Activated CD4-positive, alpha-beta T cell treated with anti-CD3 and anti-CD28 coated beads, Interleukin-2, amount 10 ng/mL, durations not matched to agents 7 days and 5 days (primary cell): ENCODE data around the gene RCL1. TPM values are rescaled to one million over a fixed set of nuclear protein-coding genes. Genes with fewer than 3 reads are reported as not detected.
A peak's percentile ranks its signal among the peaks of the same experiment; 100 is the strongest.
"Not testable (repeated sequence)": the region's sequence is repeated elsewhere in the genome, so short reads cannot be mapped to it uniquely, and the experiment has no call there.

Experiments used
- CTCF ChIA-PET: fragments of 350-600 bp; sonication (Branson Sonifier 250); formaldehyde crosslinking; loops from one replicate; lab custom pipeline; 2021; ENCODE audit warnings: antibody characterized with exemption; lab: Charles Lee
- POLR2A ChIA-PET: fragments of 350-600 bp; sonication (Branson Sonifier 250); formaldehyde crosslinking; loops from one replicate; lab custom pipeline; 2021; ENCODE audit warnings: antibody characterized with exemption; lab: Charles Lee
- DNase-seq: peaks from one replicate; pipeline ENCODE4 v3.0.0-alpha.2; 2020
- H3K27ac Mint-ChIP-seq: one replicate; pipeline ENCODE4 v1.8.0; 2021; ENCODE audit warnings: mild to moderate bottlenecking, moderate library complexity, mixed read lengths
- H3K27me3 Mint-ChIP-seq: one replicate; pipeline ENCODE4 v1.8.0; 2021; ENCODE audit warnings: mixed read lengths
- H3K36me3 Mint-ChIP-seq: one replicate; pipeline ENCODE4 v1.8.0; 2021; ENCODE audit warnings: low read depth, mixed read lengths
- H3K4me1 Mint-ChIP-seq: one replicate; pipeline ENCODE4 v1.8.0; 2021; ENCODE audit warnings: mixed read lengths
- H3K4me3 Mint-ChIP-seq: one replicate; pipeline ENCODE4 v1.8.0; 2021; ENCODE audit warnings: mild to moderate bottlenecking, moderate library complexity, mixed read lengths
- H3K9me3 Mint-ChIP-seq: one replicate; pipeline ENCODE4 v1.8.0; 2021; ENCODE audit warnings: mixed read lengths
- total RNA-seq, 2 experiments: library from RNA; stranded (reverse); gene quantifications; one replicate each; pipeline ENCODE4 v1.2.3, GENCODE V29; 2021

The RCL1 gene
- total RNA-seq, 2 experiments from 2014 or later: 13.6 to 17.3 TPM

GRCh38 chr9:4788703-4789102, 4.0 kb upstream of the RCL1 start:
- ChIA-PET POLR2A (no interaction called here), CTCF (no interaction called here)
- H3K36me3 Mint-ChIP-seq: no peaks in the 10 kb centered on the region
- no peaks in the 10 kb centered on the region for H3K9me3 Mint-ChIP-seq
- no peak for DNase-seq
- no peak overlapping the region for H3K27ac Mint-ChIP-seq
- H3K27me3 Mint-ChIP-seq: no peaks in the 10 kb centered on the region
- no peak overlapping the region for H3K4me3 Mint-ChIP-seq
- peaks cover 13% of the 10 kb centered on the region for H3K4me1 Mint-ChIP-seq

DNA sequence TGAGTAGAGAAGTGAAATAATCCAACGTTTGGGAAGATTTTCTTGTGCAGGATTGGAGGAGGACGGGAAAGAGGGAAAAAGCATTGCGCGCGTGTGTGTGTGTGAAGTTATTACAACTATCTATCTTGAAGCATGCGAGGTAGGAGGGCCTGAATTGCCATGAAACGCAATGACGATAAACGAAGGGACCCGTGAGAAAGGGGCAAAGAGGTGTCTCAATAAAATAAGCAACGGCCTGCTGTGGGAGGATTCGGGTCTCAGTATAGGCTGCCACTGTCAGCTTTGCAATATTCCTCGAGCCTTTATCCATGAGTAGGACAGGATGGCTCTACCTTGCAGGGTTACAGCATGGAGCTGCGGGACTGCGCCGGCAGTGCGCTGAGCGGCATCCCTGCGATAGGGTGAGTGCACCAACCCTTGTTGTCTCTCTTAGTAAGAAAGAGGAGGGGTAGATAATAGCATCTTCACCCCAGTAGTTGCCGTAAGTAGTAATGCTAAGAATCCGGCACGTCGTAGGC, 631 bp upstream of the RCL1 start:
- POLR2A ChIA-PET: interaction anchor here (0.6 to 1.5 kb wide), 2 partner anchors 179 to 646 kb away, joined by 3 to 4 read pairs; partner anchors contain the start of gene PLGRKT
- peaks cover 34% of the 10 kb centered on the region for H3K4me1 Mint-ChIP-seq
- CTCF ChIA-PET: interaction anchor here (0.6 to 1.4 kb wide), 11 partner anchors 10 to 660 kb away, joined by 3 to 7 read pairs (median 4); no protein-coding TSS in a partner anchor

GRCh38 chr9:4793459-4794395, 983 bp downstream of the RCL1 start:
- Mint-ChIP-seq H3K27me3 (no peaks in the 10 kb centered on the region), H3K4me1 (peaks cover 46% of the 10 kb centered on the region), H3K4me3 (peak overlapping the region; percentile 94), H3K9me3 (no peaks in the 10 kb centered on the region), H3K36me3 (peaks cover 7% of the 10 kb centered on the region), H3K27ac (peak overlapping the region; percentile 96)
- no peak for DNase-seq
- ChIA-PET POLR2A (interaction anchor here (0.6 to 1.5 kb wide), 2 partner anchors 189 to 644 kb away, joined by 3 to 4 read pairs; partner anchors contain the start of gene PLGRKT), CTCF (interaction anchor here (0.6 to 1.4 kb wide), 8 partner anchors 16 to 852 kb away, joined by 3 to 8 read pairs (median 4); no protein-coding TSS in a partner anchor)

More for the DNA sequence above, 631 bp upstream of the RCL1 start:
- Mint-ChIP-seq H3K4me3 (peak overlapping the region; percentile 94), H3K9me3 (no peaks in the 10 kb centered on the region), H3K27ac (peak overlapping the region; percentile 84), H3K27me3 (no peaks in the 10 kb centered on the region), H3K36me3 (peaks cover 5% of the 10 kb centered on the region)
- DNase-seq: no peak

DNA sequence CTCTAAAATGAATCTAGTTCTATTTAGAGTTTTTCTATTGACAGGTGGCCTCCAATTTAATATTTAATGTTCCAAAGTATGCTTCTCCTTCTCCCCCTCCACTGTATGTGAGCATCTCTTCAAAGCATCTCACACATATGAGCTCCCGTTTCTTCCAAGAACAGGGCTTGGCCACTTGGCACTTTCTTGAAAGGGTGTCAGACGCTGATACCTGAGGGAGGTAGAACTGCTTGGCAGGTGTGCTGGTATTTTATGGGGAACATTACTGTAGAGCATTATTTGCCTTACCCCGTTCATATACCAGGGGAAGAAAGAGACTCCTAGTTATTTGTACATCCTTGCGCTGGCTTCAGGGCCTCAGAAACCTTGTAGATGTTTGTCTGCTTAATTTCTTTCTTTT, 1.9 kb downstream of the RCL1 start:
- POLR2A ChIA-PET: no interaction called here
- CTCF ChIA-PET: interaction anchor here (0.6 to 1.2 kb wide), 4 partner anchors 18 to 851 kb away, joined by 3 to 6 read pairs (median 3); no protein-coding TSS in a partner anchor

DNA sequence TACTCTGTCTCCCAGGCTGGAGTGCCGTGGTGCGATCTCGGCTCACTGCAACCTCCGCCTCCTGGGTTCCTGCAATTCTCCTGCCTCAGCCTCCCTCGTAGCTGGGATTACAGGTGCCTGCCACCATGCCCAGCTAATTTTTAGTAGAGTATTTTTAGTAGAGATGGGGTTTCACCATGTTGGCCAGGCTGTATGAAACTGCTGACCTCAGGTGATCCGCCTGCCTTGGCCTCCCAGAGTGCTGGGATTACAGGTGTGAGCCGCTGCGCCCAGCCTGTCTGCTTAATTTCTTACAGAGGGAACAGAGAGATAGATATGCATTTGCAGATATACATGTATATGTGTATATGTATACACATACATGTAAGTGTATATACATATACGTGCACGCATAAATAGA, 2.4 kb downstream of the RCL1 start:
- peaks cover 54% of the 10 kb centered on the region for H3K4me1 Mint-ChIP-seq
- POLR2A ChIA-PET, DNase-seq, H3K9me3 Mint-ChIP-seq, H3K27ac Mint-ChIP-seq, H3K27me3 Mint-ChIP-seq, H3K36me3 Mint-ChIP-seq, H3K4me3 Mint-ChIP-seq: not testable (repeated sequence)
- CTCF ChIA-PET: interaction anchor here (0.9 to 1.2 kb wide), 2 partner anchors 17 to 136 kb away, joined by 3 read pairs; no protein-coding TSS in a partner anchor

More for the DNA sequence above, 1.9 kb downstream of the RCL1 start:
- peak overlapping the region; percentile 94 for H3K4me3 Mint-ChIP-seq
- no peaks in the 10 kb centered on the region for H3K27me3 Mint-ChIP-seq
- peaks cover 7% of the 10 kb centered on the region for H3K36me3 Mint-ChIP-seq
- H3K27ac Mint-ChIP-seq: no peak overlapping the region
- H3K4me1 Mint-ChIP-seq: peaks cover 51% of the 10 kb centered on the region
- no peak for DNase-seq
- no peaks in the 10 kb centered on the region for H3K9me3 Mint-ChIP-seq

DNA sequence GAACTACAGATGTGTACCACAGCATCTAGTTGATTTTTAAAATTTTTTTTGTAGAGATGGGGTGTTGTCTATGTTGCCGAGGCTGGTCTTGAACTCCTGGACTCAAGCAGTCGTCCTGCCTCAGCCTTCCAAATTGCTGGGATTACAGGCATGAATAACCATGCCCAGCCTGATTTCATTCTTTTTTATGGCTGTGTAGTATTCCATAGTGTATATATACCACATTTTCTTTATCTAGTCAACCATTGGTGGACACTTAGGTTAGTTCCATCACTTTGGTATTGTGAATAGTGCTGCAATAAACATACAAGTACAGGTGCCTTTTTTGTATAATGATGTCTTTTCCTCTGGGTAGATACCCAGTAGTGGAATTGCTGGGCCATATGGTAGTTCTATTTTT, 3.8 kb downstream of the RCL1 start:
- no peaks in the 10 kb centered on the region for H3K9me3 Mint-ChIP-seq
- POLR2A ChIA-PET: no interaction called here
- CTCF ChIA-PET: interaction anchor here (1.2 to 1.5 kb wide), 4 partner anchors 14 to 49 kb away, joined by 3 read pairs; no protein-coding TSS in a partner anchor
- no peaks in the 10 kb centered on the region for H3K27me3 Mint-ChIP-seq
- H3K4me1 Mint-ChIP-seq: peaks cover 49% of the 10 kb centered on the region
- DNase-seq: no peak
- peaks cover 11% of the 10 kb centered on the region for H3K36me3 Mint-ChIP-seq
- H3K4me3 Mint-ChIP-seq: no peak overlapping the region
- H3K27ac Mint-ChIP-seq: no peak overlapping the region

- CTCF ChIA-PET: interaction anchor here (1.2 to 1.5 kb wide), 4 partner anchors 13 to 48 kb away, joined by 3 read pairs; no protein-coding TSS in a partner anchor
- Mint-ChIP-seq H3K4me3 (no peak overlapping the region), H3K36me3 (peaks cover 12% of the 10 kb centered on the region)
Measured at GRCh38 chr9:4796988-4797853, 4.5 kb downstream of the RCL1 start.

DNA sequence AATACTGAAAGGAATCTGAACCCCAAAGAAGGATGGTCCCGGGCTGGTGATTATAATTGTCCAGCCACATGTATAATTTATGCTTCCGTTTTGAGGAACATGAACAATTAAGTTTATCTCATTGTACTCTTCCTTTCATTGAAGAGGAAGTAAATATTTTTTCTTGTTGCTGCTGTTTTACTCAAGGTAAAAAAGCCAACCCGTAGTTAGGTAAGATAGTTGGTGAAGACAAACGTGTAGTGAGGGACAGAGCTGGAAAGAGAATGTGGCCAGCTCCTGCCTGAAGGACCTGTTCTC, 5.1 kb downstream of the RCL1 start:
- H3K4me3 Mint-ChIP-seq: no peak overlapping the region
- no peaks in the 10 kb centered on the region for H3K9me3 Mint-ChIP-seq
- H3K36me3 Mint-ChIP-seq: peaks cover 12% of the 10 kb centered on the region
- ChIA-PET CTCF (interaction anchor here (0.6 to 1.4 kb wide), 2 partner anchors 48 to 235 kb away, joined by 3 read pairs; no protein-coding TSS in a partner anchor), POLR2A (no interaction called here)
- no peaks in the 10 kb centered on the region for H3K27me3 Mint-ChIP-seq
- no peak for DNase-seq
- peaks cover 42% of the 10 kb centered on the region for H3K4me1 Mint-ChIP-seq
- H3K27ac Mint-ChIP-seq: no peak overlapping the region

More at GRCh38 chr9:4796988-4797853, 4.5 kb downstream of the RCL1 start:
- Mint-ChIP-seq H3K27ac (no peak overlapping the region), H3K9me3 (no peaks in the 10 kb centered on the region), H3K27me3 (no peaks in the 10 kb centered on the region), H3K4me1 (peaks cover 42% of the 10 kb centered on the region)
- POLR2A ChIA-PET: no interaction called here
- no peak for DNase-seq

GRCh38 chr9:4798281-4799032, 5.7 kb downstream of the RCL1 start:
- ChIA-PET CTCF (interaction anchor here (0.6 kb wide), 1 partner anchor 235 kb away, joined by 3 read pairs; no protein-coding TSS in a partner anchor), POLR2A (no interaction called here)
- Mint-ChIP-seq H3K4me3 (no peak overlapping the region), H3K27ac (no peak overlapping the region), H3K36me3 (peaks cover 14% of the 10 kb centered on the region), H3K4me1 (peaks cover 43% of the 10 kb centered on the region), H3K27me3 (no peaks in the 10 kb centered on the region), H3K9me3 (no peaks in the 10 kb centered on the region)
- no peak for DNase-seq

DNA sequence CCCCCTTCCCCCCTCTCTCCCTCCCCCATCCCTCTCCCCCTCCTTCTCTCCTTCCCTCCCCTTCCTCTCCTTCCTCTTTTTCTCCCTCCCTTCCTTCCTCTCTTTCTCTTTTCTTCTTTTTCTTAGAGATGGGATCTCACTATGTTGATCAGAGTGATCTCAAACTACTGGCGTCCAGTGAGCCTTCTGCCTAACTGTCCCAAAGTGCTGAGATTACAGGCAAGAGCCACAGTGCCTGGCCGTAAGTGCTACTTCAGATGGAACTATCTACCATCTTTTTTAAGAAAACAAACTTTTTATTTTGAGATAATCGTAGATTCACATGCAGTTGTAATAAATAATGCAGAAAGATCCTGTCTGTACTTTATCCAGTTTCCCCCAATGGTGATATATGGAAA, 6.3 kb downstream of the RCL1 start:
- no peak for DNase-seq
- CTCF ChIA-PET: no interaction called here
- POLR2A ChIA-PET: no interaction called here
- Mint-ChIP-seq H3K4me3 (no peak overlapping the region), H3K4me1 (peaks cover 40% of the 10 kb centered on the region), H3K36me3 (peaks cover 20% of the 10 kb centered on the region), H3K27me3 (no peaks in the 10 kb centered on the region), H3K27ac (no peak overlapping the region), H3K9me3 (peaks cover 3% of the 10 kb centered on the region)

DNA sequence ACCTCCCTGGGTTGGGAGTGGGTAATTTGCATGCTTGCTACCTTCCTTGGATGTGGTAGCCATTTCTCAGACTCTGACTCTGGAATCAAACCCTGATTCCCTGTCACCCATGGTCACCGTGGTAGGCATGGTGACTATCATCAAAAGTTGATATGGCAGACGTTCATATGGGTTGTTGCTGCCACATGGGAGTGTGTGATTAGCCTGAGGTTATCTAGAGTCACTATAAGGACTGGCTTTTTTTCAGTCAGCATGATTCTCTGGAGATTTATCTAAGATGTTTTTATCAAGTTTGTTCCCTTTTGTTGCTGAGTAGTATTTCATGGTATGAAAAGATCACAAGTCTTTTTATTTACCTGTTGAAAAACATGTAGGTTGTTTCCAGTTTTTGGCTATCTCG, 7.0 kb downstream of the RCL1 start:
- peaks cover 5% of the 10 kb centered on the region for H3K9me3 Mint-ChIP-seq
- CTCF ChIA-PET: no interaction called here
- no peak for DNase-seq
- peaks cover 32% of the 10 kb centered on the region for H3K4me1 Mint-ChIP-seq
- POLR2A ChIA-PET: no interaction called here
- no peak overlapping the region for H3K27ac Mint-ChIP-seq
- no peak overlapping the region for H3K4me3 Mint-ChIP-seq
- H3K36me3 Mint-ChIP-seq: peaks cover 22% of the 10 kb centered on the region
- H3K27me3 Mint-ChIP-seq: no peaks in the 10 kb centered on the region
